ENCODE measurements around the gene TINAGL1. TPM values are rescaled to one million over a fixed set of nuclear protein-coding genes. Genes with fewer than 3 reads are reported as not detected.
A peak's percentile ranks its signal among the peaks of the same experiment; 100 is the strongest.

The TINAGL1 gene
- total RNA-seq, 6 experiments from 2014 or later, result 0.91 to 4.0 (median 1.9) TPM

- TF ChIP-seq CTCF (IDR thresholded peaks at IDR 0.05), result no peak
- Mint-ChIP-seq H3K27me3 (ENCODE audit: insufficient read depth) (no peaks in the 10 kb centered on the region), H3K9me3 (no peaks in the 10 kb centered on the region), H3K4me3 (no peak overlapping the region), H3K27ac (no peak overlapping the region; the same call in 1 of the 2 replicates), H3K36me3 (ENCODE audit: low read depth) (peaks cover 22% of the 10 kb centered on the region), H3K4me1 (ENCODE audit: low read depth) (peaks cover 49% of the 10 kb centered on the region)
- DNase-seq, result no peak
These were observed 48.6 kb downstream of the TINAGL1 start for GRCh38 chr1:31624731-31625514.

DNA sequence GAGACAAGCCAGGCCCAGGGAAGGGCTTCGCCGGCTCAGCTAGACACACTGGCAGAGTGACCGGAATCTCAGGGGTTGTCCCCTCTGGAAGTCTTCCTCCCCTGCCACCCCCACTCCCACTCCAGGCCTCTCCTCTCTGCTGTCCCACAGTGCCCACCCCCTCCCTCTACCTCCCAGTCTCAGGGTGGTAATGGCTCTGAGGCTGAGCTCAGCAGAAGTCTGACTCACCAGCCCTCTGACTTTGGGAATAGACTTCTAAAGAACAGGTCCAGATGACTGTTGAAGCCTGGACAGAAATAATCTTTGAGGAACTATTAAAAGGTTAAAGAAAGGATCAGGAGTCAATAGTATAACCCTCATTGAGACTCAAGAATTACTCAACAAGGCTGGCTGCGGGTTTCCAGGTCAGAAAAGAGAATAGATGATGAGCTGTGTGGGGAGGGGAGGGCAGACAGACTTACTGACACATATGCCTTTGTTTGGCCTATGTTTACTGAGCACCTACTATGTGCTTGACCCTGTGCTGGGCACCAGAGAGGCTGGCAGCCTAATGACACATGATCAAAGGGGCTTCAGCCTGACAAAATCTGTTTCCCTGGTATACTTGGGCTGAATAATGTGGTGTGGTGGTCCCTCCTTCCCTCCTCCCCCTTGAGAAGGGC lies 49.4 kb downstream of the TINAGL1 start:
- no peaks in the 10 kb centered on the region for H3K9me3 Mint-ChIP-seq
- H3K4me3 Mint-ChIP-seq, result peak overlapping the region; percentile 51
- peaks cover 49% of the 10 kb centered on the region for H3K4me1 Mint-ChIP-seq (ENCODE audit: low read depth)
- H3K27me3 Mint-ChIP-seq (ENCODE audit: insufficient read depth), result no peaks in the 10 kb centered on the region
- TF ChIP-seq CTCF (IDR thresholded peaks at IDR 0.05), result no peak
- peak; percentile 70 for DNase-seq
- H3K27ac Mint-ChIP-seq, result peak overlapping the region; percentile 86
- H3K36me3 Mint-ChIP-seq (ENCODE audit: low read depth), result peaks cover 30% of the 10 kb centered on the region

GRCh38 chr1:31626223-31627207 lies 50.2 kb downstream of the TINAGL1 start:
- peak overlapping the region; percentile 86 for H3K27ac Mint-ChIP-seq
- H3K4me1 Mint-ChIP-seq (ENCODE audit: low read depth), result peaks cover 49% of the 10 kb centered on the region
- peak; percentile 57 for DNase-seq
- no peaks in the 10 kb centered on the region for H3K27me3 Mint-ChIP-seq (ENCODE audit: insufficient read depth)
- peaks cover 31% of the 10 kb centered on the region for H3K36me3 Mint-ChIP-seq (ENCODE audit: low read depth)
- no peaks in the 10 kb centered on the region for H3K9me3 Mint-ChIP-seq
- TF ChIP-seq CTCF (IDR thresholded peaks at IDR 0.05), result no peak
- peak overlapping the region; percentile 51 for H3K4me3 Mint-ChIP-seq

DNA sequence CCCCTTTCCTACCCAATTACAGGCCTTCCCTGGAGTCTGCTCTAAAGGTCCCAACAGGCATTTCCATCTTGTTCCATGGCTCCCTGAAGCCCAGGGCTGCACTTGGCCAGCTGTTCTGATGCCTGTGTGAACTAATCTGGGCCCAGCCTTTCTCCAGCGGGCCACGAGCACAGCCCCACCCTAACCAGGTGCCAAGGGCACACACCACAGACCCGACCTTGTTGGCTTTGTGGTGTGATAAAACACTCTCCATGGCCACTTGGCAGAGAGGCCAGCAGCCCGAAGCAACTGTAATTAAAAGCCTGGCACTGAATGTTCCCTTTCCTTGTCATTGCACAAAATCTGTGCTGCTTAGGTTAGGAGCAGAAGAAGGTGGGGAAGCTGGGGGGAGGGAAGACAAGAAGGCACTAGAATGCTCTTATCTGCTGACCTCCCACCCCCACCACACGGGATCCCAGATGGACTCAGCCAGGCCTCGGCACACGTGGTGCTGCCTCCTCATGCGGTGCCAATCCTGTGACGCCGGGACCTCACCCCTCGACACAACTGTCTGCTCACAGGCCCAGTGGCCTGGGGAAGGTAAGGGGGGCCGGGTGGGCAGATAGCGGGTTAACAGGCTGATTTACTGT lies 51.1 kb downstream of the TINAGL1 start:
- Mint-ChIP-seq H3K27me3 (ENCODE audit: insufficient read depth) (no peaks in the 10 kb centered on the region), H3K9me3 (no peaks in the 10 kb centered on the region), H3K4me3 (peak overlapping the region; percentile 40; the same call in 1 of the 2 replicates), H3K27ac (peak overlapping the region; percentile 86), H3K4me1 (ENCODE audit: low read depth) (peaks cover 49% of the 10 kb centered on the region), H3K36me3 (ENCODE audit: low read depth) (peaks cover 31% of the 10 kb centered on the region)
- no peak for DNase-seq
- no peak for TF ChIP-seq CTCF (IDR thresholded peaks at IDR 0.05)

All from HFFc6 (cell line).